Measurements from ENCODE around the gene PROM2.

- no peak for TF ChIP-seq CTCF (IDR thresholded peaks at IDR 0.05)
- no peak for TF ChIP-seq POLR2A (IDR thresholded peaks at IDR 0.05)
These were observed 54.3 kb downstream of the PROM2 start for GRCh38 chr2:95328358-95329125.
